ENCODE measurements around the gene FTL.

DNA sequence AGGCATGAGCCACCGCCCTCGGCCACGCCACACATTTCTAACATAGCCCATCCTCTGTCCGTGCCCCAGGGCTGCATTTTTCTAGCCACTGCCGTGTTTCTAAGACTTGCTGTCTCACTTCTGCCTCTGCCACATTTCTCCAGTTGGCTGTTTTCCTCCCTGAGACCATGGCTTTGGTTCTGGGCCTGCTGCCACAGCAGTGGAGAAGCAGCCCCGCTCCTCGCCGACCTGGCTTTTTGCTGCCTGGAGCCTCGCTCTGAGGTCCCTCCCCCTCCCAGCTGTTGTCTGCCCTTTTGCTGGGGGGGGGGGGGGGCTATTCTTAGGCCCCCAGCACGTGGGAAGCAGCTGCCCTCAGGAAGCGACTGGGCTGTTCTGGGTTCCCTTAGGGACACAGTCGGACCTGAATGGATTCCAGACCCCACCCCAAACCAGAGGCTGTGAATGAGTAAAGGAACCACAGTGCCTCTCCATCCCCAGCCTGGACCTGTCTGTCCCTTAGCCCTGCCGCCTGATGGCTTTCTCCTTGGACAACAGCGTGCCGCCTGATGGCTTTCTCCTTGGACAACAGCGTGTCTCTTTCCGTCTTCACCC, 24.7 kb downstream of the FTL start:
- TF ChIP-seq, protein P1, sequence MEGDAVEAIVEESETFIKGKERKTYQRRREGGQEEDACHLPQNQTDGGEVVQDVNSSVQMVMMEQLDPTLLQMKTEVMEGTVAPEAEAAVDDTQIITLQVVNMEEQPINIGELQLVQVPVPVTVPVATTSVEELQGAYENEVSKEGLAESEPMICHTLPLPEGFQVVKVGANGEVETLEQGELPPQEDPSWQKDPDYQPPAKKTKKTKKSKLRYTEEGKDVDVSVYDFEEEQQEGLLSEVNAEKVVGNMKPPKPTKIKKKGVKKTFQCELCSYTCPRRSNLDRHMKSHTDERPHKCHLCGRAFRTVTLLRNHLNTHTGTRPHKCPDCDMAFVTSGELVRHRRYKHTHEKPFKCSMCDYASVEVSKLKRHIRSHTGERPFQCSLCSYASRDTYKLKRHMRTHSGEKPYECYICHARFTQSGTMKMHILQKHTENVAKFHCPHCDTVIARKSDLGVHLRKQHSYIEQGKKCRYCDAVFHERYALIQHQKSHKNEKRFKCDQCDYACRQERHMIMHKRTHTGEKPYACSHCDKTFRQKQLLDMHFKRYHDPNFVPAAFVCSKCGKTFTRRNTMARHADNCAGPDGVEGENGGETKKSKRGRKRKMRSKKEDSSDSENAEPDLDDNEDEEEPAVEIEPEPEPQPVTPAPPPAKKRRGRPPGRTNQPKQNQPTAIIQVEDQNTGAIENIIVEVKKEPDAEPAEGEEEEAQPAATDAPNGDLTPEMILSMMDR (IDR thresholded peaks at IDR 0.05): no peak
- TF ChIP-seq EZH2 (IDR thresholded peaks at IDR 0.05) (no peak), EZH2phosphoT487 (IDR thresholded peaks at IDR 0.05) (no peak)

Measured in neural progenitor cell (in vitro differentiated cells).